Activated T-helper 17 cell treated with anti-CD3 and anti-CD28 coated beads, Interleukin-2, amount 50 U/mL, for 72 hours (primary cell): ENCODE data around the gene DACT2. TPM values are rescaled to one million over a fixed set of nuclear protein-coding genes. Genes with fewer than 3 reads are reported as not detected.
A peak's percentile ranks its signal among the peaks of the same experiment; 100 is the strongest.
"Not testable (repeated sequence)": the region's sequence is repeated elsewhere in the genome, so short reads cannot be mapped to it uniquely, and the experiment has no call there.

Experiments
- ATAC-seq: fragments of 150-1000 bp; cut with Tn5 transposase; replicated peaks from 2 replicates; pipeline ENCODE4 v1.10.0; 2021; ENCODE audit warnings: mild to moderate bottlenecking, moderate library complexity
- H3K27ac Mint-ChIP-seq: one replicate; pipeline ENCODE4 v1.8.0; 2022; ENCODE audit warnings: mixed read lengths
- H3K27me3 Mint-ChIP-seq: one replicate; pipeline ENCODE4 v1.8.0; 2022; ENCODE audit warnings: mixed read lengths
- H3K36me3 Mint-ChIP-seq: one replicate; pipeline ENCODE4 v1.8.0; 2022; ENCODE audit warnings: low read depth, mild to moderate bottlenecking, mixed read lengths
- H3K4me1 Mint-ChIP-seq: one replicate; pipeline ENCODE4 v1.8.0; 2022; ENCODE audit warnings: mixed read lengths
- H3K4me3 Mint-ChIP-seq: one replicate; pipeline ENCODE4 v1.8.0; 2022; ENCODE audit warnings: mild to moderate bottlenecking, mixed read lengths
- H3K9me3 Mint-ChIP-seq: one replicate; pipeline ENCODE4 v1.8.0; 2022; ENCODE audit warnings: mixed read lengths
- total RNA-seq, 2 donors: library from RNA; stranded (reverse); gene quantifications; one replicate each; pipeline ENCODE4 v1.2.3, GENCODE V29; 2022

Gene DACT2
- total RNA-seq, 2 donors from 2014 or later, result 0.13 TPM; not detected in 1

GRCh38 chr6:168293636-168294530, 25.7 kb downstream of the DACT2 start:
- Mint-ChIP-seq H3K27me3 (peaks cover 13% of the 10 kb centered on the region), H3K4me3 (no peak overlapping the region), H3K36me3 (no peaks in the 10 kb centered on the region), H3K4me1 (no peaks in the 10 kb centered on the region), H3K9me3 (no peaks in the 10 kb centered on the region), H3K27ac (no peak overlapping the region)
- no peak for ATAC-seq

GRCh38 chr6:168292826-168293225, 26.8 kb downstream of the DACT2 start:
- Mint-ChIP-seq H3K4me3 (no peak overlapping the region), H3K9me3 (no peaks in the 10 kb centered on the region), H3K4me1 (peaks cover 10% of the 10 kb centered on the region), H3K27me3 (peaks cover 22% of the 10 kb centered on the region), H3K27ac (no peak overlapping the region), H3K36me3 (no peaks in the 10 kb centered on the region)
- ATAC-seq, result no peak

- no peak for ATAC-seq
- Mint-ChIP-seq H3K4me1 (peaks cover 12% of the 10 kb centered on the region), H3K27ac (no peak overlapping the region), H3K36me3 (peaks cover 5% of the 10 kb centered on the region), H3K4me3 (no peak overlapping the region), H3K9me3 (no peaks in the 10 kb centered on the region), H3K27me3 (peaks cover 18% of the 10 kb centered on the region)
These were observed 28.1 kb downstream of the DACT2 start for GRCh38 chr6:168291450-168291849.

- ATAC-seq, result no peak
- peaks cover 17% of the 10 kb centered on the region for H3K4me1 Mint-ChIP-seq
- H3K36me3 Mint-ChIP-seq, result peaks cover 5% of the 10 kb centered on the region
- no peak overlapping the region for H3K27ac Mint-ChIP-seq
- H3K4me3 Mint-ChIP-seq, result no peak overlapping the region
- H3K27me3 Mint-ChIP-seq, result peaks cover 12% of the 10 kb centered on the region
- H3K9me3 Mint-ChIP-seq, result no peaks in the 10 kb centered on the region
These were observed 29.5 kb downstream of the DACT2 start for GRCh38 chr6:168290095-168290494.

GRCh38 chr6:168289571-168289962, 30.0 kb downstream of the DACT2 start:
- peaks cover 21% of the 10 kb centered on the region for H3K4me1 Mint-ChIP-seq
- peaks cover 4% of the 10 kb centered on the region for H3K9me3 Mint-ChIP-seq
- H3K36me3 Mint-ChIP-seq, result peaks cover 5% of the 10 kb centered on the region
- no peak for ATAC-seq
- H3K27ac Mint-ChIP-seq, result no peak overlapping the region
- no peak overlapping the region for H3K4me3 Mint-ChIP-seq
- H3K27me3 Mint-ChIP-seq, result peaks cover 15% of the 10 kb centered on the region

GRCh38 chr6:168288781-168289570, 30.6 kb downstream of the DACT2 start:
- H3K36me3 Mint-ChIP-seq, result peaks cover 5% of the 10 kb centered on the region
- ATAC-seq, result no peak
- H3K4me3 Mint-ChIP-seq, result peak overlapping the region; percentile 62
- H3K27me3 Mint-ChIP-seq, result peaks cover 18% of the 10 kb centered on the region
- peak overlapping the region; percentile 84 for H3K27ac Mint-ChIP-seq
- H3K4me1 Mint-ChIP-seq, result peaks cover 24% of the 10 kb centered on the region
- H3K9me3 Mint-ChIP-seq, result peaks cover 5% of the 10 kb centered on the region

GRCh38 chr6:168287460-168287859, 32.1 kb downstream of the DACT2 start:
- not testable (repeated sequence) for ATAC-seq, H3K9me3 Mint-ChIP-seq, H3K36me3 Mint-ChIP-seq
- Mint-ChIP-seq H3K27ac (peak overlapping the region; percentile 84), H3K4me3 (peak overlapping the region; percentile 62), H3K4me1 (peaks cover 24% of the 10 kb centered on the region), H3K27me3 (peaks cover 18% of the 10 kb centered on the region)

- H3K36me3 Mint-ChIP-seq, H3K9me3 Mint-ChIP-seq: not testable (repeated sequence)
- peak overlapping the region; percentile 62 for H3K4me3 Mint-ChIP-seq
- H3K4me1 Mint-ChIP-seq, result peaks cover 24% of the 10 kb centered on the region
- ATAC-seq, result peak; percentile 89
- H3K27me3 Mint-ChIP-seq, result peaks cover 21% of the 10 kb centered on the region
- peak overlapping the region; percentile 84 for H3K27ac Mint-ChIP-seq
These were observed 32.7 kb downstream of the DACT2 start for GRCh38 chr6:168286771-168287446.

- H3K9me3 Mint-ChIP-seq, result peaks cover 5% of the 10 kb centered on the region
- H3K36me3 Mint-ChIP-seq, result peaks cover 5% of the 10 kb centered on the region
- peaks cover 24% of the 10 kb centered on the region for H3K4me1 Mint-ChIP-seq
- H3K27ac Mint-ChIP-seq, result no peak overlapping the region
- no peak overlapping the region for H3K4me3 Mint-ChIP-seq
- peaks cover 23% of the 10 kb centered on the region for H3K27me3 Mint-ChIP-seq
- ATAC-seq, result peak; percentile 22
These were observed 33.5 kb downstream of the DACT2 start for GRCh38 chr6:168286116-168286515.

- Mint-ChIP-seq H3K27ac (no peak overlapping the region), H3K4me1 (peaks cover 24% of the 10 kb centered on the region), H3K27me3 (peaks cover 23% of the 10 kb centered on the region), H3K4me3 (no peak overlapping the region), H3K36me3 (peaks cover 5% of the 10 kb centered on the region), H3K9me3 (peaks cover 5% of the 10 kb centered on the region)
- ATAC-seq, result no peak
These were observed 34.1 kb downstream of the DACT2 start for GRCh38 chr6:168285456-168285855.

GRCh38 chr6:168284187-168284586, 35.4 kb downstream of the DACT2 start:
- Mint-ChIP-seq H3K27ac (no peak overlapping the region), H3K4me3 (no peak overlapping the region), H3K36me3 (peaks cover 5% of the 10 kb centered on the region), H3K9me3 (peaks cover 5% of the 10 kb centered on the region), H3K4me1 (peaks cover 24% of the 10 kb centered on the region), H3K27me3 (peaks cover 24% of the 10 kb centered on the region)
- no peak for ATAC-seq

- H3K36me3 Mint-ChIP-seq, result peaks cover 5% of the 10 kb centered on the region
- peaks cover 25% of the 10 kb centered on the region for H3K27me3 Mint-ChIP-seq
- H3K4me1 Mint-ChIP-seq, result peaks cover 22% of the 10 kb centered on the region
- ATAC-seq, result no peak
- no peak overlapping the region for H3K4me3 Mint-ChIP-seq
- no peak overlapping the region for H3K27ac Mint-ChIP-seq
- H3K9me3 Mint-ChIP-seq, result peaks cover 5% of the 10 kb centered on the region
These were observed 35.9 kb downstream of the DACT2 start for GRCh38 chr6:168283686-168284025.

GRCh38 chr6:168282985-168283685, 36.4 kb downstream of the DACT2 start:
- Mint-ChIP-seq H3K27ac (no peak overlapping the region), H3K27me3 (peaks cover 22% of the 10 kb centered on the region), H3K4me3 (no peak overlapping the region), H3K36me3 (peaks cover 5% of the 10 kb centered on the region), H3K9me3 (peaks cover 5% of the 10 kb centered on the region), H3K4me1 (peaks cover 17% of the 10 kb centered on the region)
- ATAC-seq, result no peak

GRCh38 chr6:168281826-168282225, 37.8 kb downstream of the DACT2 start:
- Mint-ChIP-seq H3K9me3 (peaks cover 5% of the 10 kb centered on the region), H3K4me1 (peaks cover 12% of the 10 kb centered on the region), H3K36me3 (peaks cover 3% of the 10 kb centered on the region), H3K27ac (peak overlapping the region; percentile 55), H3K27me3 (peaks cover 22% of the 10 kb centered on the region), H3K4me3 (peak overlapping the region; percentile 11)
- ATAC-seq, result no peak
